Measurements from ENCODE around the gene SPART. TPM values are rescaled to one million over a fixed set of nuclear protein-coding genes. Genes with fewer than 3 reads are reported as not detected.

The SPART gene
- total and polyA plus RNA-seq, 2 of the 8 experiments (the other 6 are each of a cell fraction or from before 2014, with no cell fraction given) = 27.2 to 74.1 TPM

DNA sequence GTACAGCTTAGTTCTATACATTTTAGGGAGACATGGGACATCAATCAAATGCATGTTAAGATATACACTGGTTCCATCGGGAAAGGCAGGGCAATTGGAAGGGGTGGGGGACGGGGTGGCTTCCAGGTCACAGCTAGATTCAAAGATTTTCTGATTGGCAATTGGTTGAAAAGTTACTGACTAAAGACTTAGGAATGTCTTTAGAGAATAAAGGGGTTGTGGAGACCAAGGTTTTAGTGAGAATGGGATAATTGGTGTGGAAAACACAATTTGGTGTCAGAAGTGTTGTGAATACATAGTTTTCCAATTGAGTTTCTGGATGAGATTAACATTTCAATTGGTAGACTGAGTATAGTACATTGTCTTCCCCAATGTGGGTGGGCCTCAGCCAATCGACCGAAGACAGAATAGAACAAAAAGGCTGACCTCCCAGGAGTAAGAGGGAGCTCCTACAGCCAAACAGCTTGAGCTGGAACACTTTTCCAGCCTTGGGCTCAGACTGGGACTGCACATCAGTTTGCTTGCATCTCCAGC, 47.6 kb downstream of the SPART start (continued):
- TF ChIP-seq, protein P1, sequence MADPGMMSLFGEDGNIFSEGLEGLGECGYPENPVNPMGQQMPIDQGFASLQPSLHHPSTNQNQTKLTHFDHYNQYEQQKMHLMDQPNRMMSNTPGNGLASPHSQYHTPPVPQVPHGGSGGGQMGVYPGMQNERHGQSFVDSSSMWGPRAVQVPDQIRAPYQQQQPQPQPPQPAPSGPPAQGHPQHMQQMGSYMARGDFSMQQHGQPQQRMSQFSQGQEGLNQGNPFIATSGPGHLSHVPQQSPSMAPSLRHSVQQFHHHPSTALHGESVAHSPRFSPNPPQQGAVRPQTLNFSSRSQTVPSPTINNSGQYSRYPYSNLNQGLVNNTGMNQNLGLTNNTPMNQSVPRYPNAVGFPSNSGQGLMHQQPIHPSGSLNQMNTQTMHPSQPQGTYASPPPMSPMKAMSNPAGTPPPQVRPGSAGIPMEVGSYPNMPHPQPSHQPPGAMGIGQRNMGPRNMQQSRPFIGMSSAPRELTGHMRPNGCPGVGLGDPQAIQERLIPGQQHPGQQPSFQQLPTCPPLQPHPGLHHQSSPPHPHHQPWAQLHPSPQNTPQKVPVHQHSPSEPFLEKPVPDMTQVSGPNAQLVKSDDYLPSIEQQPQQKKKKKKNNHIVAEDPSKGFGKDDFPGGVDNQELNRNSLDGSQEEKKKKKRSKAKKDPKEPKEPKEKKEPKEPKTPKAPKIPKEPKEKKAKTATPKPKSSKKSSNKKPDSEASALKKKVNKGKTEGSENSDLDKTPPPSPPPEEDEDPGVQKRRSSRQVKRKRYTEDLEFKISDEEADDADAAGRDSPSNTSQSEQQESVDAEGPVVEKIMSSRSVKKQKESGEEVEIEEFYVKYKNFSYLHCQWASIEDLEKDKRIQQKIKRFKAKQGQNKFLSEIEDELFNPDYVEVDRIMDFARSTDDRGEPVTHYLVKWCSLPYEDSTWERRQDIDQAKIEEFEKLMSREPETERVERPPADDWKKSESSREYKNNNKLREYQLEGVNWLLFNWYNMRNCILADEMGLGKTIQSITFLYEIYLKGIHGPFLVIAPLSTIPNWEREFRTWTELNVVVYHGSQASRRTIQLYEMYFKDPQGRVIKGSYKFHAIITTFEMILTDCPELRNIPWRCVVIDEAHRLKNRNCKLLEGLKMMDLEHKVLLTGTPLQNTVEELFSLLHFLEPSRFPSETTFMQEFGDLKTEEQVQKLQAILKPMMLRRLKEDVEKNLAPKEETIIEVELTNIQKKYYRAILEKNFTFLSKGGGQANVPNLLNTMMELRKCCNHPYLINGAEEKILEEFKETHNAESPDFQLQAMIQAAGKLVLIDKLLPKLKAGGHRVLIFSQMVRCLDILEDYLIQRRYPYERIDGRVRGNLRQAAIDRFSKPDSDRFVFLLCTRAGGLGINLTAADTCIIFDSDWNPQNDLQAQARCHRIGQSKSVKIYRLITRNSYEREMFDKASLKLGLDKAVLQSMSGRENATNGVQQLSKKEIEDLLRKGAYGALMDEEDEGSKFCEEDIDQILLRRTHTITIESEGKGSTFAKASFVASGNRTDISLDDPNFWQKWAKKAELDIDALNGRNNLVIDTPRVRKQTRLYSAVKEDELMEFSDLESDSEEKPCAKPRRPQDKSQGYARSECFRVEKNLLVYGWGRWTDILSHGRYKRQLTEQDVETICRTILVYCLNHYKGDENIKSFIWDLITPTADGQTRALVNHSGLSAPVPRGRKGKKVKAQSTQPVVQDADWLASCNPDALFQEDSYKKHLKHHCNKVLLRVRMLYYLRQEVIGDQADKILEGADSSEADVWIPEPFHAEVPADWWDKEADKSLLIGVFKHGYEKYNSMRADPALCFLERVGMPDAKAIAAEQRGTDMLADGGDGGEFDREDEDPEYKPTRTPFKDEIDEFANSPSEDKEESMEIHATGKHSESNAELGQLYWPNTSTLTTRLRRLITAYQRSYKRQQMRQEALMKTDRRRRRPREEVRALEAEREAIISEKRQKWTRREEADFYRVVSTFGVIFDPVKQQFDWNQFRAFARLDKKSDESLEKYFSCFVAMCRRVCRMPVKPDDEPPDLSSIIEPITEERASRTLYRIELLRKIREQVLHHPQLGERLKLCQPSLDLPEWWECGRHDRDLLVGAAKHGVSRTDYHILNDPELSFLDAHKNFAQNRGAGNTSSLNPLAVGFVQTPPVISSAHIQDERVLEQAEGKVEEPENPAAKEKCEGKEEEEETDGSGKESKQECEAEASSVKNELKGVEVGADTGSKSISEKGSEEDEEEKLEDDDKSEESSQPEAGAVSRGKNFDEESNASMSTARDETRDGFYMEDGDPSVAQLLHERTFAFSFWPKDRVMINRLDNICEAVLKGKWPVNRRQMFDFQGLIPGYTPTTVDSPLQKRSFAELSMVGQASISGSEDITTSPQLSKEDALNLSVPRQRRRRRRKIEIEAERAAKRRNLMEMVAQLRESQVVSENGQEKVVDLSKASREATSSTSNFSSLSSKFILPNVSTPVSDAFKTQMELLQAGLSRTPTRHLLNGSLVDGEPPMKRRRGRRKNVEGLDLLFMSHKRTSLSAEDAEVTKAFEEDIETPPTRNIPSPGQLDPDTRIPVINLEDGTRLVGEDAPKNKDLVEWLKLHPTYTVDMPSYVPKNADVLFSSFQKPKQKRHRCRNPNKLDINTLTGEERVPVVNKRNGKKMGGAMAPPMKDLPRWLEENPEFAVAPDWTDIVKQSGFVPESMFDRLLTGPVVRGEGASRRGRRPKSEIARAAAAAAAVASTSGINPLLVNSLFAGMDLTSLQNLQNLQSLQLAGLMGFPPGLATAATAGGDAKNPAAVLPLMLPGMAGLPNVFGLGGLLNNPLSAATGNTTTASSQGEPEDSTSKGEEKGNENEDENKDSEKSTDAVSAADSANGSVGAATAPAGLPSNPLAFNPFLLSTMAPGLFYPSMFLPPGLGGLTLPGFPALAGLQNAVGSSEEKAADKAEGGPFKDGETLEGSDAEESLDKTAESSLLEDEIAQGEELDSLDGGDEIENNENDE (IDR thresholded peaks at IDR 0.05; ENCODE audit: insufficient replicate concordance, low read length) = peak; percentile 48
- TF ChIP-seq SP1 (IDR thresholded peaks at IDR 0.05; ENCODE audit: low read depth, low read length) = 0 out of 2 replicates have a peak, but pooled peaks have one; percentile 34
- TF ChIP-seq NANOG (IDR thresholded peaks at IDR 0.05; ENCODE audit: insufficient read depth, low read depth, low read length, poor library complexity, severe bottlenecking) = peak; percentile 53
- peak; percentile 10 for TF ChIP-seq SAP30 (IDR thresholded peaks at IDR 0.05; ENCODE audit: insufficient read depth, insufficient replicate concordance, low read length)
- TF ChIP-seq, protein P2, sequence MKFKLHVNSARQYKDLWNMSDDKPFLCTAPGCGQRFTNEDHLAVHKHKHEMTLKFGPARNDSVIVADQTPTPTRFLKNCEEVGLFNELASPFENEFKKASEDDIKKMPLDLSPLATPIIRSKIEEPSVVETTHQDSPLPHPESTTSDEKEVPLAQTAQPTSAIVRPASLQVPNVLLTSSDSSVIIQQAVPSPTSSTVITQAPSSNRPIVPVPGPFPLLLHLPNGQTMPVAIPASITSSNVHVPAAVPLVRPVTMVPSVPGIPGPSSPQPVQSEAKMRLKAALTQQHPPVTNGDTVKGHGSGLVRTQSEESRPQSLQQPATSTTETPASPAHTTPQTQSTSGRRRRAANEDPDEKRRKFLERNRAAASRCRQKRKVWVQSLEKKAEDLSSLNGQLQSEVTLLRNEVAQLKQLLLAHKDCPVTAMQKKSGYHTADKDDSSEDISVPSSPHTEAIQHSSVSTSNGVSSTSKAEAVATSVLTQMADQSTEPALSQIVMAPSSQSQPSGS (IDR thresholded peaks at IDR 0.05; ENCODE audit: low read length) = 0 out of 2 replicates have a peak, but pooled peaks have one; percentile 12

All from H1 (cell line).